Activated T-helper 1 cell treated with anti-CD3 and anti-CD28 coated beads, Interleukin-12 subunit alpha, Interleukin-12 subunit beta, Interleukin-2, Interleukin-4 antibody, amounts not matched to agents 30 ng/mL and 10 ng/mL and 1 ng/mL, durations not matched to agents 14 hours and 24 hours and 36 hours (primary cell): Measurements from ENCODE around the gene CBLL1. TPM values are rescaled to one million over a fixed set of nuclear protein-coding genes. Genes with fewer than 3 reads are reported as not detected.
A peak's percentile ranks its signal among the peaks of the same experiment; 100 is the strongest.

Source experiments
- DNase-seq: peaks from one replicate; pipeline ENCODE4 v3.0.0; 2021; ENCODE audit warnings: low spot score
- H3K27ac Mint-ChIP-seq: one replicate; pipeline ENCODE4 v1.8.0; 2021; ENCODE audit warnings: mild to moderate bottlenecking, mixed read lengths
- H3K27me3 Mint-ChIP-seq: one replicate; pipeline ENCODE4 v1.8.0; 2022; ENCODE audit warnings: mild to moderate bottlenecking, moderate library complexity, mixed read lengths; ENCODE audit not compliant: insufficient read depth
- H3K36me3 Mint-ChIP-seq: one replicate; pipeline ENCODE4 v1.8.0; 2021; ENCODE audit warnings: low read depth, mixed read lengths
- H3K4me1 Mint-ChIP-seq: one replicate; pipeline ENCODE4 v1.8.0; 2021; ENCODE audit warnings: low read depth, mixed read lengths
- H3K4me3 Mint-ChIP-seq: one replicate; pipeline ENCODE4 v1.8.0; 2021; ENCODE audit warnings: mild to moderate bottlenecking, moderate library complexity, mixed read lengths
- H3K9me3 Mint-ChIP-seq: one replicate; pipeline ENCODE4 v1.8.0; 2021; ENCODE audit warnings: mixed read lengths
- intact Hi-C: fragments of 100-400 bp; cut with micrococcal nuclease; formaldehyde crosslinking; loops from one replicate; pipeline ENCODE4 v1.15.1; 2024
- total RNA-seq: library from RNA; stranded (reverse); gene quantifications from 2 replicates; pipeline ENCODE4 v1.2.3, GENCODE V29; 2022

CBLL1 gene, protein sequence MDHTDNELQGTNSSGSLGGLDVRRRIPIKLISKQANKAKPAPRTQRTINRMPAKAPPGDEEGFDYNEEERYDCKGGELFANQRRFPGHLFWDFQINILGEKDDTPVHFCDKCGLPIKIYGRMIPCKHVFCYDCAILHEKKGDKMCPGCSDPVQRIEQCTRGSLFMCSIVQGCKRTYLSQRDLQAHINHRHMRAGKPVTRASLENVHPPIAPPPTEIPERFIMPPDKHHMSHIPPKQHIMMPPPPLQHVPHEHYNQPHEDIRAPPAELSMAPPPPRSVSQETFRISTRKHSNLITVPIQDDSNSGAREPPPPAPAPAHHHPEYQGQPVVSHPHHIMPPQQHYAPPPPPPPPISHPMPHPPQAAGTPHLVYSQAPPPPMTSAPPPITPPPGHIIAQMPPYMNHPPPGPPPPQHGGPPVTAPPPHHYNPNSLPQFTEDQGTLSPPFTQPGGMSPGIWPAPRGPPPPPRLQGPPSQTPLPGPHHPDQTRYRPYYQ
- 46.9 and 49.6 TPM in 2 replicates for total RNA-seq

DNA sequence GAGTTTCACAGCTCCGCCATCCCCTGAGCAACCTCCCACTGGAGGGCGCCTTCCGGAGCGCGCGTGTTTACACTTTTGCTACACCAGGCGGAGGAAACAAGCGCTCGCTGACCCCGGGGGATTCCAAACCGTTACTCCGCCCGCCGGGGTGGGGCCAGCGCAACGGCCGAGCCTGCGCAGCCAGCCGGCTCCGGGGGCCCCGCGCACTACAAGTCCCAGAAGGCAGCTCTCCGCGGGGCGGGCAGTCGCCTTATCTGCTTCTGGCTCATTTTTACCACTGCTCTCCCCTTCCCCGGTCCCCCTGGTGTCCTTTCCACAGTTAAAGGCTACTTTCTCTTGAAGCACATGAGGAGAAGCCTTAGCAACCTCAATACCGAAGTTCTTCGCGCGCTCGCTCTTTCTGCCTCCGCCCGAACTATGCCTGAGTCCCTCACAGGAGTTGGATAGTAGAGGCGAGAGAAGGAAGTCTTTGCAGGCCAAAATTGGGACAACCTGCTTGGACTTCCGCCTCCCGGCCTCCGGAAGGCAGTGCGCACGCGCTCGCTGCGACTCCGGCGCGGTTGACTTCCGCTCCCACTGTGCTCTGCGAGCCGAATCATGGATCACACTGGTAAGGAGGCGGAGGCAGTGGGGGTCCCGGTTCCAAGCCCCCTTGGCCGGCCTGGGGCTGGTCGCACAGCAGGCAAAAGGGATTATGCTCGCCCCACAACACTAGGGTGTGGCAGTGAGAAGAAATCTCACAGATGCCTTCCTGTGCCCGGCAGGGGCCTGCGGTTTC is at the start of gene CBLL1:
Gene CBLL1 (plus strand): TSS at position 576 of the 778 bp plus-strand sequence. CDS start 22 bp downstream, at position 598.
- H3K36me3 Mint-ChIP-seq: peaks cover 14% of the 10 kb centered on the region
- H3K9me3 Mint-ChIP-seq: no peaks in the 10 kb centered on the region
- peaks cover 3% of the 10 kb centered on the region for H3K27me3 Mint-ChIP-seq
- peaks cover 46% of the 10 kb centered on the region for H3K4me1 Mint-ChIP-seq
- H3K4me3 Mint-ChIP-seq: peak within 1 kb of the TSS; percentile 93
- DNase-seq: peak; percentile 99
- peak within 1 kb of the TSS; percentile 100 for H3K27ac Mint-ChIP-seq
- intact Hi-C loops: loop anchor here (1.0 to 5.0 kb wide), 16 partner anchors 42 to 1631 kb away; partner anchors contain the start of genes BCAP29, COG5, DLD and DNAJB9

DNA sequence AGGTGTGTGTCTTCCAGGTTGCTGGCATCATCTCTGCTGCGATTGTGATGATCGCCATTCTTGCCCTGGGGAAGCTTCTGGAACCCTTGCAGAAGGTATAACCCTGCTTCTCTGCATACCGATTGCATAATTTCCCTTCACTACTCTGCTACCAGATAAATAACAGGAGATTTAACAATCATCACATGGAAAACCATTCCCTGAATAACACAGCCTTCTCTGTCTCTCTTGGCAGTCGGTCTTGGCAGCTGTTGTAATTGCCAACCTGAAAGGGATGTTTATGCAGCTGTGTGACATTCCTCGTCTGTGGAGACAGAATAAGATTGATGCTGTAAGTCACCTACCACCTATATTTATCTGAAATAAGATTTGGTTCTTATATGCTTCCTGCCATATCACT is 49.6 kb upstream of the CBLL1 start:
- no peaks in the 10 kb centered on the region for H3K9me3 Mint-ChIP-seq
- H3K27me3 Mint-ChIP-seq: no peaks in the 10 kb centered on the region
- no peak overlapping the region for H3K27ac Mint-ChIP-seq
- peaks cover 23% of the 10 kb centered on the region for H3K36me3 Mint-ChIP-seq
- intact Hi-C loops: no loop called here
- no peak for DNase-seq
- no peak overlapping the region for H3K4me3 Mint-ChIP-seq
- no peaks in the 10 kb centered on the region for H3K4me1 Mint-ChIP-seq

DNA sequence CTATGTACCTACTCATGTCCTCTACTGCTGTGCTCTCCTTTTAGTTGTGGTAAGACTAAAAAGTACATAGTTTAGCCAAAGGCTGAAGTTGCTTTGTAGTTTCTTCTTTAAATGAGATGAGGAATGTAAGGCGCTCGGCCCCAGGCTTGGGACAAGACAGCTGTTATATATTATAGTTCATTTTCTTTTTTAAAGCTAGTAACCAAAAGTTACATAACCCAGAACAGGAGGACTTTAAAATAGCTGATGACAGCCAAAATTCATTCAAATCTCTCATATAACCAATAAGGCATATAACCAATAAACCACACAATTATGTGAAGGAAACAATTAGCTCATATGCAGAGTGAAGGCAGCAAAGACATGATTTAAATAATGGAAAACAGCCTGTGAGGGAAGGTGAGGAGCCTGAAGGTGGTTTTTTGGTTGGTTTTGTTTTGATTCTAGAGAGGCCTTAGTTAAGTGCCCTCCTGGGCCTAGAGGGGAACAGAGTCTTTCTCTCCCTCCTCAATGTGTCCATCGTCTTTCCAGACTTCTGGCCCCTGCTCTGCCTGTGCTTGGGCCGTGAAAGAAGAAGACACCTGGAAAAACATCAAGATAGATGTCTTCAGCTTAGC is 47.5 kb upstream of the CBLL1 start:
- intact Hi-C loops: no loop called here
- peaks cover 23% of the 10 kb centered on the region for H3K36me3 Mint-ChIP-seq
- DNase-seq: no peak
- H3K4me3 Mint-ChIP-seq: no peak overlapping the region
- no peaks in the 10 kb centered on the region for H3K9me3 Mint-ChIP-seq
- no peaks in the 10 kb centered on the region for H3K27me3 Mint-ChIP-seq
- no peak overlapping the region for H3K27ac Mint-ChIP-seq
- no peaks in the 10 kb centered on the region for H3K4me1 Mint-ChIP-seq

DNA sequence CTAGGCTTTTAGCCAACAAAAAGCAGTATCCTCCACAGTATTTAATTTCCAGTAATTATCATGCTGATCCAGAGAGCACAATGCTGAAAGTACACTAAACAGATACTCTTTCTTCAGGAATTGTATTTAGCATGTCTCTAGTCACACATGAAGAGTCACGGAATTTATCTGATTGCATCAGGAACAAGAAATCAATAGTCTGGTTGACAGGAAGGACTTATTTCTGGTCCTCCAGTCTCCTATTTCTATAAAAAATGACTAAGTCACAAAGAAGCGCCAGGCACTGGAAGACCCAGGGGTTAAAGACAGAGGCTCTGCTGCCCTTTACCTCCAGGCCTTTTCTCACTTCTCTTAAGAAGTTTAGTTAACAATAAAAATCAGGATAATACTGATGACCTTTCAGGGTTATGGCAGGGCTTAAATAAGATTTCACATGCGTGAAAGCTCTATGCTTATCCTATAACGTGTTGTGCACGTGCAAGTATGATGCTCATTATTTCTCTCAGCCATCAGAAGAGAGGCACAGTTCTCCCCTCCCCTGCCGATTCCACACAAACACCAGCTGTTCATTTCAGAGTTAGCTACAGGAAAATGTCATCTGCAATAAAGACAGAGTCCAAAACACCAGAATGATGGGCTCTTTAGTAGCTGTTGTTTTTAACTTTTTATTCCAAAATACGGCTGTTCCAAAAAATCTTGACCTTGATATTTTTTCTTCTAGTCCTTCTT is 46.5 kb upstream of the CBLL1 start:
- Mint-ChIP-seq H3K4me3 (no peak overlapping the region), H3K27ac (no peak overlapping the region), H3K27me3 (no peaks in the 10 kb centered on the region), H3K9me3 (no peaks in the 10 kb centered on the region), H3K36me3 (peaks cover 27% of the 10 kb centered on the region), H3K4me1 (no peaks in the 10 kb centered on the region)
- no peak for DNase-seq
- intact Hi-C loops: no loop called here

DNA sequence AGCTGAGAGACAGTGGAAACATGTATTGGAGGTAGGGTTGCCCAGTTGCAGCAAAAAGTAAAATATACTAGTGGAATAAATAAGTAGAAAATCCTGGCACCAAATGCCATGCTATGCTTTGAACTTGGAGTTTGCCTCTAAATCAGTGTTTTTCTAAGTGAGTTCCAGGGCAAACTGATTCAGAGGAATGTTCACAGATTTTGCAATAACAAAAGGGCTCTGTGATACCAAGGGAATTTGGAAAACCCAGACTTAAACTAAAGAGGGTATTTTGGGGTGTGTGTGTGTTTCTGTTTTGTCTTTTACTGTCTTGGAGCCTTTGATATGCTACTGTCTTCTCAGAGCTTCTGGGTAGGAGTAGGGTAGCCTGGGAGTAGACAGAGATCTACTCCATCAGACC is 43.4 kb upstream of the CBLL1 start:
- Mint-ChIP-seq H3K9me3 (no peaks in the 10 kb centered on the region), H3K4me3 (no peak overlapping the region), H3K27ac (no peak overlapping the region), H3K36me3 (peaks cover 27% of the 10 kb centered on the region), H3K4me1 (no peaks in the 10 kb centered on the region), H3K27me3 (no peaks in the 10 kb centered on the region)
- intact Hi-C loops: no loop called here
- no peak for DNase-seq

DNA sequence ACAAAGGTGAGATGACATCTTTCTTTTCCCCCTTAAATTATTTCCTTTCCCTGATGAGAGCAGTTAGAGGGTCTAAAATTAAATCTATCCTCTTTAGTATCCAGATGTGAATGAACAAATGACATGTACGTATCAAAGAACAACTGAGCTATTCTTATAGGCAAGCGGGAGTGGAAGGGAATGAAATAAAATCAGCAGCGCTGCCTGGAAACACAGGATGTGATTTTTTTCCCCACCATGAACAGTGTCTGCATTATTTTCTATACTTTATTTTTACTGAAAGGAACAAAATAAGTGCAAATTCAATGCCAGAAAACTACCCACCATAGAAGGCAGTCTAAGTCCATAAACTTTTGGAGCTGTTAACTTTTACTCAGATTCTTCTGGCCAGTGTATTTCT is 42.8 kb upstream of the CBLL1 start:
- Mint-ChIP-seq H3K27ac (no peak overlapping the region), H3K9me3 (no peaks in the 10 kb centered on the region), H3K36me3 (peaks cover 27% of the 10 kb centered on the region), H3K4me1 (no peaks in the 10 kb centered on the region), H3K4me3 (no peak overlapping the region), H3K27me3 (no peaks in the 10 kb centered on the region)
- intact Hi-C loops: no loop called here
- DNase-seq: no peak

DNA sequence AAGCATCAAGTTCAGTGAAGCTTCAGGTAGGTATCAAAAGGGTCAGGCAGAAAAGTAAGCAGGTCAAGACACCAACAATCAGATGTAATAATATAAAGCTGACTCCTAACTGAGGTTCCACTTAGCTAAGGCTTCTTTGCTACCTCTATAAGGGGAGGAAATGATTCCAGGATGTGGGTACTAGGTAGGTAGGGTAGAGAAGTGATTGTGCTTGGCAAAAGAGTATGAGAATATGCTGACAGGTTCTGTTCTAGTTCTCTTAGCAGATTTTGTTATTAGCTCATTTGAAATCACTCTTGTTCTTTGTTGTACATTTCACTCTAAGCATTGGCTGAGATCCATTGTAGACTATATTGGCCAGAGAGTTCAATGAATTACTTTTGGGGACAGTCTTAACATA is 40.7 kb upstream of the CBLL1 start:
- H3K4me3 Mint-ChIP-seq: no peak overlapping the region
- no peaks in the 10 kb centered on the region for H3K4me1 Mint-ChIP-seq
- H3K27ac Mint-ChIP-seq: no peak overlapping the region
- no peak for DNase-seq
- no peaks in the 10 kb centered on the region for H3K9me3 Mint-ChIP-seq
- H3K36me3 Mint-ChIP-seq: peaks cover 28% of the 10 kb centered on the region
- H3K27me3 Mint-ChIP-seq: no peaks in the 10 kb centered on the region
- intact Hi-C loops: no loop called here

DNA sequence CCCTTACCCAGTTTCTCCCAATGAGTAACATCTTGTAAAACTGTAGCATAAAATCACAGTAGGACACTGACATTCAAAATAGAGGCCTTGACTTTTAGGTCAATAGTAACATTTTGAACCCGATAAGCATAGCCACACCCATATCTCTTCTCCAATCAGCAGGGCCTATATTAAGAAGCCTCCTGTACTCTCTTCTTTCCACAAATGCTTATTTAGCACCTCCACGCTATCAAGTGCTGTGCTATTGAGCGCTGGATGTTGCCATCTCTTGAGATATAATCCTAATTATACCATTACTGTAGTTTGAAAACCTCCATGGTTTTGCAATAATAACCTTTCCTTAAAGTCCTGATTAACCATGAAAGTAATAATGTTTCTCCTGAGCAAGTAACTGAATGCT is 40.1 kb upstream of the CBLL1 start:
- Mint-ChIP-seq H3K4me1 (no peaks in the 10 kb centered on the region), H3K9me3 (no peaks in the 10 kb centered on the region), H3K27me3 (no peaks in the 10 kb centered on the region), H3K27ac (no peak overlapping the region), H3K36me3 (peaks cover 31% of the 10 kb centered on the region), H3K4me3 (no peak overlapping the region)
- no peak for DNase-seq
- intact Hi-C loops: no loop called here

DNA sequence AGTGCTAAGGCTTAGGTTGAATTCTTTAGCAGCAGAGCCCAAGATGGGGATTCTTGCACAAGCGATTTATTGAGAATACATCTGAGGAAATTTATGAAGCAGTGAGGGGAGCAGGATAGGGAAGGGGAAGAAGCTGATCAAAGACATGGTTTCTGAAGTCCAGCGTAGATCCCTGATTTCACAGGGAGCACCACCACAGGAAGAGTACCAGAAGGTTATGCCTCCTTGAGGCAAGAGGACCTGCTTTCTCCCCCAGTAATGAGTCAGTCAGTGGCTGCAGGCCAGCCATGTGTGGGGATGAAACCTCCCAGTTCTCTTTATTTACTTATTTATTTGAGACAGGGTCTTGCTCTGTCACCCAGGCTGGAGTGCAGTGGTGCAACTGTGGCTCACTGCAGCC is 35.0 kb upstream of the CBLL1 start:
- H3K27me3 Mint-ChIP-seq: no peaks in the 10 kb centered on the region
- intact Hi-C loops: no loop called here
- no peak overlapping the region for H3K27ac Mint-ChIP-seq
- no peak for DNase-seq
- H3K4me3 Mint-ChIP-seq: no peak overlapping the region
- H3K9me3 Mint-ChIP-seq: no peaks in the 10 kb centered on the region
- no peaks in the 10 kb centered on the region for H3K4me1 Mint-ChIP-seq
- H3K36me3 Mint-ChIP-seq: peaks cover 27% of the 10 kb centered on the region

DNA sequence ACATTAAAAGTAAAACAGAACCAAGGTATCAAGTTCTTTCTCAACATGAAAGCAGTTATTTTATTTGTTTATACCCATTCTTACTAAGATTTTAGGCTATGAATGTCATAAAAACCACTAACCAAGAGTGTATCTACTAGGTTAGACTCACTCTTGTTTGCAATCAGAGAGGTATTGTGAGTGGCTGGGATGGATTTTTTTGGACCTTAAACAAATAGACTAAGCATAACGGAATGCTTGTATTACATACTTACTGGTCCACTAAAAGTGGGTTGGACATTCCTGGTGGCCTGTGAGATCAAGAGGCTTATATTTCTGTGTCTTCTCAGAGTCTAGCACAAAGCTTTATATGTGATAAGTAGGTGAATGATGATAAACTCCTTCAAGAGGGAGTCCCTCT is 32.6 kb upstream of the CBLL1 start:
- peaks cover 21% of the 10 kb centered on the region for H3K36me3 Mint-ChIP-seq
- no peak overlapping the region for H3K27ac Mint-ChIP-seq
- no peaks in the 10 kb centered on the region for H3K4me1 Mint-ChIP-seq
- no peak for DNase-seq
- intact Hi-C loops: no loop called here
- H3K27me3 Mint-ChIP-seq: no peaks in the 10 kb centered on the region
- H3K9me3 Mint-ChIP-seq: no peaks in the 10 kb centered on the region
- H3K4me3 Mint-ChIP-seq: no peak overlapping the region

DNA sequence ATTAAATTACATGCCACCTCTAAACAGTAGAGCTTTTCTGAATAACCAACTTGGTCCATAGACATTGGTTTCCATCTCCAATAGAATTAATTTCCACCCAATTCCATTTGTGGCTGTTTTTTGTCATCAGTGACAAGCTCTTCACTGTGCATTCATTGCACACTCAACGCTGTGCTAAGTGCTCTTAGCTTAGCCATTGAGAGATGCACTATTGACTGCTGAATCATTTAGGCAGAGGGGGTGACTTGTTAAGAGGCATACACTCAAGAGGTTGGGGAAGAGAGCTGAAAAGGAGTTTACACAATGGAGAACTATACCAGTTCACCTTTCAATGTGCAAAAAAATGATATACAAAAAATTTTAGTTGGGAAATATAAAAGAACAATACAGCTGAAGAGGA is 31.9 kb upstream of the CBLL1 start:
- no peaks in the 10 kb centered on the region for H3K9me3 Mint-ChIP-seq
- no peaks in the 10 kb centered on the region for H3K27me3 Mint-ChIP-seq
- H3K4me1 Mint-ChIP-seq: no peaks in the 10 kb centered on the region
- H3K27ac Mint-ChIP-seq: no peak overlapping the region
- no peak overlapping the region for H3K4me3 Mint-ChIP-seq
- DNase-seq: no peak
- intact Hi-C loops: no loop called here
- peaks cover 18% of the 10 kb centered on the region for H3K36me3 Mint-ChIP-seq

DNA sequence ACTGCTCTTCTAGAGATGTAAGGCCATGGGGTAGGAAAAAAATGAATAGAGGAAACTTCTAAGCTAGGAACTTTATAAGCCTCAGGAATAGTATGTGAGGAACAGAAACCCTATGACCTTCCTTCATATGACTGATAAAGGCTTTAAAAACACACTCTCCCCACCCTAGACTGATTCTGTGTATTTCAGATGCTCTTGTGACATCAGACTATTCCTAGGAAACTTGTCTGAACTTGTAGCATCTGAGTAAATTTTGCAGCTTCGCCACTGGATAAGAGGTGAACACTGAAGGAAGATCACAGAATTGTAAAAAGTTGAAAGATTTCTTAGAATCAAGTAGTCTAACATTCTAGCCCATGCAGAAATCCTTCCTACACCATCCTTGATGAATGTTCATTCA is 31.0 kb upstream of the CBLL1 start:
- no peak overlapping the region for H3K4me3 Mint-ChIP-seq
- intact Hi-C loops: no loop called here
- no peak overlapping the region for H3K27ac Mint-ChIP-seq
- H3K9me3 Mint-ChIP-seq: no peaks in the 10 kb centered on the region
- no peaks in the 10 kb centered on the region for H3K27me3 Mint-ChIP-seq
- DNase-seq: no peak
- H3K4me1 Mint-ChIP-seq: no peaks in the 10 kb centered on the region
- H3K36me3 Mint-ChIP-seq: peaks cover 15% of the 10 kb centered on the region
